ENCODE data around the gene PRRT2. TPM values are rescaled to one million over a fixed set of nuclear protein-coding genes. Genes with fewer than 3 reads are reported as not detected.
"Not testable (repeated sequence)": the region's sequence is repeated elsewhere in the genome, so short reads cannot be mapped to it uniquely, and the experiment has no call there.

Gene PRRT2
- 10 to 100 TPM; 10.0 to 28.8 (median 18.2) TPM for polyA plus RNA-seq (ENCODE audit: insufficient read length in 4 of 4)

DNA sequence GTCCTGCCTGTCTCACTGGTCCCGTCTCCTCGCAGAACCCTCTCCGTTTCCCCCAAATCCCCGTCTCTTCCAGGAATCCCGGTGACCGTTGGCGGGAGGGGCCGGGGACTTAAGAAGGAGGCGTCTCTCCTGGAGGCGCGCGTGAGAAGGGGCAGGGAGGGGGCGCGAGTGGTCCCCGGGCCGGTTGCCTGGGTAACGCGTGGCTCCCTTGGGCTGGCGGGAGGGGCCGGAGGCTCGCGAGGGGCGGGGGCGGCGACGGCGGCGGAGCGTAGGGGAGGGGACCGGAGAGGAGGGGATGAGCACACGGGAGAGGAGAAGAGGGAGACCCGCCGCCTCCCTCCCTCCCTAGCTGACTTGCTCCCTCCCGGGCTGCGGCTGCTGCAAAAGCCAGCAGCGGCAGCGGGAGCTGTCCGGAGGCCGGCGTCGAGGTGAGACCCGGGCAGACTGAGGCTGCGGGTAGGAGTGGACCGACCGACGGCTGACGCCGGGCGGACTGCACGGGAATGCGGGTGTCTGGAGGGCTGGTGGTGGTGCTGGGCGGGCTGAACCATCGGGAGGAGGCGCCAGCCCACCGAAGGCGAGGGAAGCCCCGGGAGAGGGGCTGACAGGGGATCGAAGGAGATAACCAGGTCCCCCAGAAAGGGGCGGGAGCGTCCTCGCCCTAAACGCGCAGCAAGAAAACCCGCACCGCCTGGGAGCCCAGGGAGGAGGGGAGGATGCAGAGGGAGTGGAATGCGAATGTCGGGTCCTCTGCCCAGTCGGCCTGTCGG, at the start of gene PRRT2:
Gene PRRT2, plus strand, starts transcription at position 298 of the 770 bp plus-strand sequence. CDS start 862 bp downstream, outside the sequence.
- no peak for DNase-seq (ENCODE audit: low read depth in 4 of 4, low spot score in 2 of 4)

DNA sequence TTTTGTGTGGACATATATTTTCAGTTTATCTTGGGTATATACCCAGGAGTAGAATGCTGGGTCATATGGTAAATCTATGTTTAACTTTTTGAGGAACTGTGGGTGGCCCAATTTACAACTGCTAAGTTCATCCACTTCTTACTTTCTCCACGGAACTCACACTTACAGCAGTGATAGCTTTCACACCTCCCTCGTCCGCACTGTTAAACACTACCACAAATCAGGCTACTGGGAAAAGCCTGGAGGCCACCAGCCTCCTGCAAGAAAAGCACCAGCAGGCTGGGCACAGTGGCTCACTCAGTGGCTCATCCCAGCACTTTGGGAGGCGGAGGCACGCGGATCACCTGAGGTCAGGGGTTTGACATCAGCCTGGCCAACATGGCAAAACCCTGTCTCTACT, 48.7 kb upstream of the PRRT2 start:
- no peak for DNase-seq (ENCODE audit: low read depth in 4 of 4, low spot score in 2 of 4)

- no peak for DNase-seq (ENCODE audit: low read depth in 4 of 4, low spot score in 2 of 4)
These were observed 46.6 kb upstream of the PRRT2 start for GRCh38 chr16:29765167-29766032.

DNA sequence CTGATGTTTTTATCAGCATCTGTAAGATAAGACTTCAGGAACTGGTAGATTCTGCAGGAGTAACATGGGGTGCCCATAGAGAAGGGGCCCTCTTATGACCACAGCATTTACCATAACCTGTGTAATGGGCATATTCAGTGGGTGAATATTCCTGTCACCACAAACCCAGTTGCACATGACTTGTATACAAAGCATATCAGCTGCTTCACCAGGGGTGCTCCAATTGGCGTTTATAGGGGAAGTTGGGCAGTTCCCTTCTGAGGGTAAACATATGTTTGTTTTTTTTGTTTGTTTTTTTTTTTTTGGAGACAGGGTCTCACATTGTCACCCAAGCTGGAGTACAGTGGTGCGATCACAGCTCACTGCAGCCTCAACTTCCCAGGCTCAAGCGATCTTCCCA, 45.4 kb upstream of the PRRT2 start:
- no peak for DNase-seq (ENCODE audit: low read depth in 4 of 4, low spot score in 2 of 4)

GRCh38 chr16:29767062-29767461, 44.9 kb upstream of the PRRT2 start:
- DNase-seq (ENCODE audit: low read depth in 4 of 4, low spot score in 2 of 4): no peak

DNA sequence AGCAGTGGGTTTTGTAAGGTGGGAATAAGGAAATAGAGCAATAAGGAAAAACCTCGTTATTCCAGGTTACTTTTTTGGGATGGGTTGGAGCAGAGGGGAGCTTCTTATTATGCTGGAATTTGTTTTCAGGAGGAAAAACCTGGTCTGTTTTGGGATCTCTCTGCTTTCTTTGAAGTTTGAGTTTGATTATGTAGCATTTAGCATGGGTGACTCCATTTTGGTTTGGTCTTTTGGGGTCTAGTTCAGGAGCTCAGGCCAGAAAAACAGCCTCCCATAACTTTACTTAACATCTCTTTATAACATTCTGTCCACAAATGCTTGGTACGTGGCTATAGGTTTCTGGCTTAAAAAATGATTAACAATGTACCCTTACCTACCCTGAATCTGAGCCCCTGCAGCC, 42.5 kb upstream of the PRRT2 start:
- DNase-seq (ENCODE audit: low read depth in 4 of 4, low spot score in 2 of 4): no peak

- DNase-seq (ENCODE audit: low read depth in 4 of 4, low spot score in 2 of 4): no peak
These were observed 41.6 kb upstream of the PRRT2 start for GRCh38 chr16:29770250-29770929.

DNA sequence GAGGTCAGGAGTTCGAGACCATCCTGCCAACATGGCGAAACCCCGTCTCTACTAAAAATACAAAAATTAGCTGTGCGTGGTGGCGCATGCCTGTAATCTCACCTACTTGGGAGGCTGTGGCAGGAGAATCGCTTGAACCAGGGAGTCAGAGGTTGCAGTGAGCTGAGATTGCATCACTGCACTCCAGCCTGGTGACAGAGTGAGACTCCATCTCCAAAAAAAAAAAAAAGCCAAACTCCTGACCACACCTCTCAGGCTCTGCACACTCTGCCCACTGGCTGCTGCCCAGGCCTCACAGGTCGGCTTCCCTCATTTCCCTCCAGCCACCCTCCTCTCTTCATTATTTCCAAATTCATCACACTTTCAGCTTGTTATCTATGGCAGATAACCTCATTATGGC, 39.7 kb upstream of the PRRT2 start:
- not testable (repeated sequence) for DNase-seq (ENCODE audit: low read depth in 4 of 4, low spot score in 2 of 4)

DNA sequence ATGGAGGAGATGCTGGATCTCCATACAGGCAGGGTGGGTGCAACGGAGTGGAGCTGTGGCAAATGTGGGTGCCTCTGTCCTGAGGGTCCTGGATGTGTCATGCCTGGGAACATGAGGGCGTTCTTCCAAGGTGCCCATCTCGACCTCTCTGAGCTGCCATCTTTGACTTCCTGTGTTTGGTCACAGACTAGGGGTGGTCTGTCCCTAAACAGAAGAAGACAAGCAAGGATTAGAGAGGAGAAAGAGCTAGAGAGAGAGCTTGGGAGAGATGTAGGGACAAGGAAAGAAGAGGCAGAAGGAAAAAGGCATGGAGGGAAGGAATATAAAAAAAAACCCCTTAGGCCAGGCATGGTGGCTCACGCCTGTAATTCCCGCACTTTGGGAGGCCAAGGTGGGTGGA, 37.3 kb upstream of the PRRT2 start:
- DNase-seq (ENCODE audit: low read depth in 4 of 4, low spot score in 2 of 4): no peak

- no peak for DNase-seq (ENCODE audit: low read depth in 4 of 4, low spot score in 2 of 4)
These were observed 36.1 kb upstream of the PRRT2 start for GRCh38 chr16:29775742-29776408.

DNA sequence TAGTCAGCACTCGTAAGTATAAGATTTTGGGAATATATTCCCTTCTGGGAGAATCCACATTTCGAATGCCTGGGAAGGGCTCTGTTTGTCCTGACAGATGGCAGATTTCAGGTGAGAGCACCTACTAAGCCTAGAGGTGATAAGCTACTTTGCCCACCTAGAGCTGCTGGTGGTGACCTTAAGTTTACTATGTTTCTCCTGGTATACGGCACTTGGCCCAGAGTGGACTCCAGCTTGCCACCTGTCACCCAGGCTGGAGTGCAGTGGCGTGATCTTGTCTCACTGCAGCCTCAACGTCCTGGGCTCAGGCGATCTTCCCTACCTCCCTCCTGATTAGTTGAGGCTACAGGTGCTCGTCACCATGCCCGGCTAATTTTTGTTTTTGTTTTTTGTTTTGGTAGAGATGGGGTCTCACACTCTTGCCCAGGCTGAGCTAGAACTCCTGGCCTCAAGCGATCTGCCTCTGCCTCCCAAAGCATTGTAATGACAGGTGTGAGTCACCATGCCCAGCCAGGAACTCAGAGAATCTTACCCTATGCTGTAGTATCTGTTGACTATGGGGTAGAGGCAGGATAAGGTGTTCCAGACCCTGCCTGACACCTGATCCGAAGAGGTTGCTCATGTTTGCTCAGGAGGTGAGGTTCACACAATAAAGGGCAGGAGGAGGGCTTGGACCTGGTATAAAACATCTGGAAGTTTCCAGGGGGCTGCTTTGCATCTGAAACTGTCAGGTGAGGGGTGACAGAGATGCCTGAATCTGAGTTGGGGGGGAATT, 34.2 kb upstream of the PRRT2 start, which contains the start of gene ZG16:
Gene ZG16, plus strand, starts transcription at position 681 of the 775 bp plus-strand sequence. CDS start 1,011 bp downstream, outside the sequence.
- no peak for DNase-seq (ENCODE audit: low read depth in 4 of 4, low spot score in 2 of 4)

DNA sequence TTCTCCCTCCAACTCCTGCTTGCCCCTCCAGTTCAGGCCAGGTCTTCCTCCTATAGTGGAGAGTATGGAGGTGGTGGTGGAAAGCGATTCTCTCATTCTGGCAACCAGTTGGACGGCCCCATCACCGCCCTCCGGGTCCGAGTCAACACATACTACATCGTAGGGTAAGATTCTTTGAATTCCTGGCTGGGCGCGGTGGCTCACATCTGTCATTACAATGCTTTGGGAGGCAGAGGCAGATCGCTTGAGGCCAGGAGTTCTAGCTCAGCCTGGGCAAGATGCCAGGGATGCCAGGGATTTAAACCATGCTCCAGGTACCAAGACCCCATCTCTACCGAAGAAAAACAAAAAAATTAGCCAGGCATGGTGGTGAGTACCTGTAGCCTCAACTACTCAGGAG, 32.5 kb upstream of the PRRT2 start:
- no peak for DNase-seq (ENCODE audit: low read depth in 4 of 4, low spot score in 2 of 4)

DNA sequence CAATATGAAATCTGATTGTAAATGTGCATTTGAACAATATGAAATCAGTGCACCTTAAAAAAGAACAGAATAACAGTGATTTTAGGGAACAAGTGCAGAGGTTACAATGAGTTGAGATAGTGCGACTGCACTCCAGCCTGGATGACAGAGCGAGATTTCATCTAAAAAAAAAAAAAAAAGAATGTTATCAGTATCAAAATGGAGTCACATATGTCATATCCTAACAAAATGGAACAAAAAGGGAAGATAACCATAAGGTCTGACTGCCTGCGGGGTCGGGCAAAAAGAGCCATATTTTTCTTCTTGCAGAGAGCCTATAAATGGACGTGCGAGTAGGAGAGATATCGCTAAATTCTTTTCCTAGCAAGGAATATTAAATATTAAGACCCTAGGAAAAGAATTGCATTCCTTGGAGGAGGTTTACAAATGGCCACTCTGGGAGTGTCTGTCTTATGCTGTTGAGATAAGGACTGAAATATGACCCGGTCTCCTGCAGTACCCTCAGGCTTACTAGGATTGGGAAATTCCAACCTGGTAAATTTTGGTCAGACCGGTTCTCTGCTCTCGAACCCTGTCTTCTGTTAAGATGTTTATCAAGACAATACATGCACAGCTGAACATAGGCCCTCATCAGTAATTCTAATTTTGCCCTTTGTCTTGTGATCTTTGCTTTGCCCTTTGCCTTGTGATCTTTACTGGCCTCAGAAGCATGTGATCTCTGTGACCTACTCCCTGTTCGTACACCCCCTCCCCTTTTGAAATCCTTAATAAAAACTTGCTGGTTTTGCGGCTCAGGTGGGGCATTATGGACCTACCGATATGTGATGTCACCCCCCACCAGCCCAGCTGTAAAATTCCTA, 28.7 kb upstream of the PRRT2 start:
- DNase-seq (ENCODE audit: low read depth in 4 of 4, low spot score in 2 of 4): not testable (repeated sequence)

DNA sequence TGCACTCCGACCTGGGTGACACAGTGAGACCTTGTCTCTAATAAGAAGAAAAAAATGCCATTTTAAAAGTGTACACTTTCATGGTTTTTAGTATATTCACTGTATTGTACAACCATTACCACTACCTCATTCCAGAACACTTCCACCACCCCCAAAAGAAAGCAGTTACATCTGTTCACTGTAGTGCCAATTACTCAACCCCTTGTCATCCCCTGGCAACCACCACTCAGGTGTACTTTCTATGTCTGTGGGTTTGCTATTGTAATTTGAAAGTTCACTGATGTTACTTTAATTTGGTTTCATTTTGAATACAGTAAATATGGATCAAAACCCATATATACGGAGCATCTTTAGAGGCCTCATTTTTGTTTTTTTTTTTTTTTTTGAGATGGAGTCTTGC, 27.8 kb upstream of the PRRT2 start:
- DNase-seq (ENCODE audit: low read depth in 4 of 4, low spot score in 2 of 4): no peak

DNA sequence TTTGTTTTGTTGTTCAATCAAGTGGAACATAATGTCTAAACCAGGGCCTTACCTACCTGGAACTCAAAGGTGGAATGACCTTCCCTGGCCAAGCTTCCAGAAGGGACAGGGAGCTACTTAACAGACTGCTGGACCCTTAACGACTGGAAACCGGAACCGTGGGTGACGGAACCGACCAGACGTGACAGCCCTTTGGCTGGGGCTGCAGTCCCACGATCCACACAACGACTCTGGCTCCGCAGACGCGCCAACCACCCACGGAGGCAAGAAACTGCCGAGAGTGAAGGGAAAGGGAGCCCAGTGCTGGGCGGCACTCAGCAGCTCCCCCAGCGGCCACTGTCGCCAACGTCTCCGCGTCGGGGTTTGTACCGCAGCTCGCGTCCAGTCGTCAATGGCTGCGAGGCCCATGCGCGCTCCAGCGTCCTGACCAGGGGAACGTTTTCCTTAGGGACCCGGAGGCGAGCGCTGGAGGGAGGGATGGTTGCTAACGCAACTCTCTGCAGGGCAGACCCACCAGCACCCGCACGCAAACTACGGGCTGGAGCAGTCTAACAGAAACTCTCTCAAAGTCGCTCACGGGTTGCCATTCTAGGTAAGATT, 27.0 kb upstream of the PRRT2 start:
- peak in 1 of 4 donors; percentile 38 for DNase-seq (ENCODE audit: low read depth in 4 of 4, low spot score in 2 of 4)

- not testable (repeated sequence) for DNase-seq (ENCODE audit: low read depth in 4 of 4, low spot score in 2 of 4)
These were observed 24.8 kb upstream of the PRRT2 start for GRCh38 chr16:29787155-29787554.

DNA sequence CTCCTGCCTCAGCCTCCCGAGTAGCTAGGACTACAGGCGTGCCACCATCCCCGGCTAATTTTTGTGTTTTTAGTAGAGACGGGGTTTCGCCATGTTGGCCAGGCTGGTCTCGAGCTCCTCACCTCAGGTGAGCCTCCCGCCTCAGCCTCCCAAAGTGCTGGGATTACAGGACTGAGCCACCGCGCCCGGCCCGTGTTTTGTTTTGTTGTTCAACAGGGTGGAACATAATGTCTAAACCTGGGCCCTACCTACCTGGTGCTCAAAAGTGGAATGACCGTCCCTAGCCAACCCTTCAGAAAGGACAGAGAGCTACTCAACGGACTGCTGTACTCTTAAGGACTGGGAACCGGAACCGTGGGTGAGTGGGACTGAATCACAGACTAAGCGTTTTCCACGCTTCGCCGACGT, 22.2 kb upstream of the PRRT2 start:
- DNase-seq (ENCODE audit: low read depth in 4 of 4, low spot score in 2 of 4): no peak

Measured in left renal cortex interstitium (tissue), 4 donors.